Smooth muscle cell (in vitro differentiated cells): Measurements from ENCODE around the gene LRPPRC. TPM values are rescaled to one million over a fixed set of nuclear protein-coding genes. Genes with fewer than 3 reads are reported as not detected.

Experiments used
- DNase-seq: peaks from one replicate; lab custom pipeline; 2025; ENCODE audit not compliant: unreplicated experiment; lab: John Stamatoyannopoulos, UW
- H2AFZ ChIP-seq: fragments of 200-600 bp; sonication (generic); 2 replicates; pipeline ENCODE4 v1.6.0; 2016; ENCODE audit warnings: antibody characterized with exemption, low read depth, mild to moderate bottlenecking
- H3F3A ChIP-seq: fragments of 200-600 bp; sonication (generic); 2 replicates; pipeline ENCODE4 v1.6.0; 2017; ENCODE audit warnings: antibody characterized with exemption, low read depth
- H3K27ac ChIP-seq: fragments of 200-600 bp; sonication (generic); 2 replicates; pipeline ENCODE4 v1.5.1; 2016; ENCODE audit warnings: low read depth, mild to moderate bottlenecking
- H3K27me3 ChIP-seq: fragments of 200-600 bp; sonication (generic); 2 replicates; pipeline ENCODE4 v1.6.1; 2016; ENCODE audit warnings: low read depth, mild to moderate bottlenecking
- H3K36me3 ChIP-seq: fragments of 200-600 bp; sonication (generic); 2 replicates; pipeline ENCODE4 v1.5.1; 2016; ENCODE audit warnings: low read depth
- H3K4me1 ChIP-seq: fragments of 200-600 bp; sonication (generic); 2 replicates; pipeline ENCODE4 v1.5.1; 2016; ENCODE audit warnings: low read depth
- H3K4me2 ChIP-seq: fragments of 200-600 bp; sonication (generic); 2 replicates; pipeline ENCODE4 v1.6.0; 2016; ENCODE audit warnings: mild to moderate bottlenecking
- H3K4me3 ChIP-seq: fragments of 200-600 bp; sonication (generic); 2 replicates; pipeline ENCODE4 v1.5.1; 2016; ENCODE audit warnings: mild to moderate bottlenecking
- H3K79me2 ChIP-seq: fragments of 200-600 bp; sonication (generic); 2 replicates; pipeline ENCODE4 v1.6.0; 2016; ENCODE audit warnings: low read depth, mild to moderate bottlenecking
- H3K9ac ChIP-seq: fragments of 200-600 bp; sonication (generic); 2 replicates; pipeline ENCODE4 v1.6.0; 2016; ENCODE audit warnings: low read depth
- H3K9me3 ChIP-seq: fragments of 200-600 bp; sonication (generic); replicated peaks from 2 replicates; pipeline ENCODE4 v1.5.1; 2016; ENCODE audit warnings: low read depth
- H4K20me1 ChIP-seq: fragments of 200-600 bp; sonication (generic); 2 replicates; pipeline ENCODE4 v1.6.0; 2016; ENCODE audit warnings: low read depth
- CTCF ChIP-seq: fragments of 200-600 bp; sonication (generic); IDR thresholded peaks from 2 replicates; pipeline ENCODE4 v1.5.1; 2017; ENCODE audit warnings: borderline replicate concordance, mild to moderate bottlenecking, antibody characterized with exemption; ENCODE audit not compliant: insufficient read depth, poor library complexity, severe bottlenecking
- WGBS: methylation state at CpG from one replicate; pipeline ENCODE4 v1.1.7; 2016; ENCODE audit warnings: low lambda C conversion rate; 5-methylcytosine and 5-hydroxymethylcytosine counted together
- polyA plus RNA-seq: library from polyadenylated mRNA; unstranded; fragments of >200 nt; fragmentation: Nextera tagmentation; extraction: Ambion mirVana; gene quantifications from 2 replicates; pipeline ENCODE4 v1.2.1, GENCODE V29; 2016
- total RNA-seq: library from RNA; depleted of rRNA; stranded (reverse); fragments of >200 nt; gene quantifications from 2 replicates; pipeline ENCODE4 v1.2.3, GENCODE V29; 2014

Gene LRPPRC
- total and polyA plus RNA-seq, 2 experiments from 2014 or later, result 19.9 to 45.6 TPM

- no peak overlapping the region for H3K9ac ChIP-seq
- H3K9me3 ChIP-seq, result no peaks in the 10 kb centered on the region
- H3K27ac ChIP-seq, result no peak overlapping the region
- no peak overlapping the region for H3K4me2 ChIP-seq
- no peaks in the 10 kb centered on the region for H3K79me2 ChIP-seq
- WGBS, result 98% methylated on average over 4 of the region's 4 CpGs
- peaks cover 5% of the 10 kb centered on the region for H3K36me3 ChIP-seq
- peaks cover 7% of the 10 kb centered on the region for H3K4me1 ChIP-seq
- TF ChIP-seq CTCF, result no peak
- no peaks in the 10 kb centered on the region for H3F3A ChIP-seq
- H2AFZ ChIP-seq, result no peak overlapping the region
- no peak overlapping the region for H3K4me3 ChIP-seq
- H4K20me1 ChIP-seq, result no peaks in the 10 kb centered on the region
- DNase-seq, result no peak
- no peaks in the 10 kb centered on the region for H3K27me3 ChIP-seq
These were observed 61.2 kb downstream of the LRPPRC start for GRCh38 chr2:43934567-43934966.

- H3K9ac ChIP-seq, result no peak overlapping the region
- no peak overlapping the region for H3K4me2 ChIP-seq
- peaks cover 11% of the 10 kb centered on the region for H3K36me3 ChIP-seq
- H3K9me3 ChIP-seq, result no peaks in the 10 kb centered on the region
- H3K79me2 ChIP-seq, result no peaks in the 10 kb centered on the region
- peaks cover 7% of the 10 kb centered on the region for H3K4me1 ChIP-seq
- whole genome bisulfite sequencing, result 95% methylated on average over 3 of the region's 3 CpGs
- no peaks in the 10 kb centered on the region for H4K20me1 ChIP-seq
- no peaks in the 10 kb centered on the region for H3K27me3 ChIP-seq
- no peak for DNase-seq
- H3F3A ChIP-seq, result no peaks in the 10 kb centered on the region
- no peak overlapping the region for H2AFZ ChIP-seq
- no peak for TF ChIP-seq CTCF
- no peak overlapping the region for H3K27ac ChIP-seq
- no peak overlapping the region for H3K4me3 ChIP-seq
These were observed 64.5 kb downstream of the LRPPRC start for GRCh38 chr2:43931293-43931692.

GRCh38 chr2:43927442-43927841, 68.3 kb downstream of the LRPPRC start:
- TF ChIP-seq CTCF, result no peak
- H3K4me3 ChIP-seq, result no peak overlapping the region
- H3K36me3 ChIP-seq, result peaks cover 6% of the 10 kb centered on the region
- H3K4me2 ChIP-seq, result no peak overlapping the region
- H3F3A ChIP-seq, result no peaks in the 10 kb centered on the region
- H3K27ac ChIP-seq, result no peak overlapping the region
- H3K79me2 ChIP-seq, result no peaks in the 10 kb centered on the region
- H3K27me3 ChIP-seq, result no peaks in the 10 kb centered on the region
- H3K9ac ChIP-seq, result no peak overlapping the region
- no peaks in the 10 kb centered on the region for H4K20me1 ChIP-seq
- DNase-seq, result no peak
- no peak overlapping the region for H2AFZ ChIP-seq
- H3K4me1 ChIP-seq, result no peaks in the 10 kb centered on the region
- H3K9me3 ChIP-seq, result no peaks in the 10 kb centered on the region
- WGBS, result 96% methylated on average over 4 of the region's 4 CpGs

GRCh38 chr2:43925431-43925830, 70.4 kb downstream of the LRPPRC start:
- TF ChIP-seq CTCF, result no peak
- H3F3A ChIP-seq, result no peaks in the 10 kb centered on the region
- H3K4me3 ChIP-seq, result no peak overlapping the region
- H3K79me2 ChIP-seq, result no peaks in the 10 kb centered on the region
- no peak overlapping the region for H2AFZ ChIP-seq
- H3K36me3 ChIP-seq, result peaks cover 16% of the 10 kb centered on the region
- 94% methylated on average over 4 of the region's 4 CpGs for WGBS
- H3K27ac ChIP-seq, result no peak overlapping the region
- H3K27me3 ChIP-seq, result no peaks in the 10 kb centered on the region
- H3K9me3 ChIP-seq, result no peaks in the 10 kb centered on the region
- H3K4me1 ChIP-seq, result no peaks in the 10 kb centered on the region
- H3K9ac ChIP-seq, result no peak overlapping the region
- no peak for DNase-seq
- no peak overlapping the region for H3K4me2 ChIP-seq
- no peaks in the 10 kb centered on the region for H4K20me1 ChIP-seq
